ENCODE results near the gene TM4SF20.

TM4SF20 gene

GRCh38 chr2:227349989-227350612 is 29.0 kb downstream of the TM4SF20 start:
- no peak for TF ChIP-seq CTCF (IDR thresholded peaks at IDR 0.05; ENCODE audit: insufficient read depth, low read length, missing control alignments)
- no peak for DNase-seq (ENCODE audit: low read depth, low spot score)
- POLR2A ChIA-PET: no interaction called here
- no peak overlapping the region for H3K4me3 ChIP-seq (ENCODE audit: low read depth, low read length)
- CTCF ChIA-PET: interaction anchor here (1.1 to 1.2 kb wide), 2 partner anchors 10 to 22 kb away, joined by 3 to 4 read pairs; no protein-coding TSS in a partner anchor

- ChIA-PET POLR2A (interaction anchor here (0.6 kb wide), 1 partner anchor 9 kb away, joined by 3 read pairs; no protein-coding TSS in a partner anchor), CTCF (interaction anchor here (1.1 kb wide), 2 partner anchors 11 to 418 kb away, joined by 3 to 4 read pairs; no protein-coding TSS in a partner anchor)
- no peak for TF ChIP-seq CTCF (IDR thresholded peaks at IDR 0.05; ENCODE audit: insufficient read depth, low read length, missing control alignments)
- DNase-seq (ENCODE audit: low read depth, low spot score): no peak
- no peak overlapping the region for H3K4me3 ChIP-seq (ENCODE audit: low read depth, low read length)
Measured at GRCh38 chr2:227348324-227348723, 30.8 kb downstream of the TM4SF20 start.

- no peak for TF ChIP-seq CTCF (IDR thresholded peaks at IDR 0.05; ENCODE audit: insufficient read depth, low read length, missing control alignments)
- DNase-seq (ENCODE audit: low read depth, low spot score): no peak
- ChIA-PET CTCF (no interaction called here), POLR2A (interaction anchor here (0.7 kb wide), 1 partner anchor 100 kb away, joined by 3 read pairs; no protein-coding TSS in a partner anchor)
- H3K4me3 ChIP-seq (ENCODE audit: low read depth, low read length): no peak overlapping the region
Measured at GRCh38 chr2:227347117-227347516, 32.0 kb downstream of the TM4SF20 start.

- DNase-seq (ENCODE audit: low read depth, low spot score): no peak
- POLR2A ChIA-PET: no interaction called here
- no peak for TF ChIP-seq CTCF (IDR thresholded peaks at IDR 0.05; ENCODE audit: insufficient read depth, low read length, missing control alignments)
- CTCF ChIA-PET: no interaction called here
- no peak overlapping the region for H3K4me3 ChIP-seq (ENCODE audit: low read depth, low read length)
Measured at GRCh38 chr2:227344231-227344630, 34.9 kb downstream of the TM4SF20 start.

- no peak for DNase-seq (ENCODE audit: low read depth, low spot score)
- CTCF ChIA-PET: no interaction called here
- POLR2A ChIA-PET: no interaction called here
- no peak for TF ChIP-seq CTCF (IDR thresholded peaks at IDR 0.05; ENCODE audit: insufficient read depth, low read length, missing control alignments)
- H3K4me3 ChIP-seq (ENCODE audit: low read depth, low read length): no peak overlapping the region
Measured at GRCh38 chr2:227341553-227341952, 37.6 kb downstream of the TM4SF20 start.

- no peak for TF ChIP-seq CTCF (IDR thresholded peaks at IDR 0.05; ENCODE audit: insufficient read depth, low read length, missing control alignments)
- POLR2A ChIA-PET: interaction anchor here (0.6 kb wide), 1 partner anchor 9 kb away, joined by 3 read pairs; no protein-coding TSS in a partner anchor
- DNase-seq (ENCODE audit: low read depth, low spot score): no peak
- CTCF ChIA-PET: interaction anchor here (1.5 kb wide), 2 partner anchors 10 to 66 kb away, joined by 4 read pairs; no protein-coding TSS in a partner anchor
- no peak overlapping the region for H3K4me3 ChIP-seq (ENCODE audit: low read depth, low read length)
Measured at GRCh38 chr2:227340106-227340505, 39.0 kb downstream of the TM4SF20 start.
